Panc1 (cell line): ENCODE results near the gene FGR. TPM values are rescaled to one million over a fixed set of nuclear protein-coding genes. Genes with fewer than 3 reads are reported as not detected.

Source experiments
- ATAC-seq: fragments of 200-7000 bp; cut with Tn5 transposase; 2 replicates; pipeline ENCODE4 v1.9.1; 2020; ENCODE audit warnings: mild to moderate bottlenecking, moderate library complexity
- BruUV-seq: library from RNA; stranded (reverse); fragments of 400-500 nt; replicated peaks from 2 replicates; lab custom pipeline; 2021; lab: Mats Ljungman, UMichigan
- CTCF ChIA-PET: fragments of 300-600 bp; sonication (Branson Sonifier 250); formaldehyde crosslinking; loops from one replicate; lab custom pipeline; 2022; ENCODE audit warnings: antibody characterized with exemption; lab: Charles Lee
- POLR2A ChIA-PET: fragments of 300-600 bp; sonication (Branson Sonifier 250); formaldehyde crosslinking; loops from one replicate; lab custom pipeline; 2022; ENCODE audit warnings: antibody characterized with exemption; lab: Charles Lee
- DNase-seq: peaks from one replicate; pipeline ENCODE4 v3.0.0-alpha.2; 2010; ENCODE audit warnings: low read depth, low spot score
- H3K27ac ChIP-seq: 2 replicates; pipeline ENCODE4 v1.5.1; 2011; ENCODE audit warnings: mild to moderate bottlenecking, low read length, inconsistent platforms
- H3K27me3 ChIP-seq: fragments of 200-500 bp; sonication (Bioruptor generic); 2 replicates; pipeline ENCODE4 v1.6.0; 2014; ENCODE audit warnings: low read length, inconsistent platforms; ENCODE audit not compliant: control insufficient read depth, insufficient read depth
- H3K36me3 ChIP-seq: fragments of 200-500 bp; sonication (Bioruptor generic); 2 replicates; pipeline ENCODE4 v1.5.1; 2014; ENCODE audit warnings: inconsistent platforms, mild to moderate bottlenecking, low read length, moderate library complexity; ENCODE audit not compliant: control insufficient read depth, insufficient read depth
- H3K4me1 ChIP-seq: 2 replicates; pipeline ENCODE4 v1.5.1; 2011; ENCODE audit warnings: inconsistent platforms, mild to moderate bottlenecking, low read length, moderate library complexity; ENCODE audit not compliant: control insufficient read depth, insufficient read depth
- H3K4me3 ChIP-seq, 2 experiments: 2 replicates each; pipeline ENCODE4 v1.5.1; 2011 to 2012; ENCODE audit warnings: low read depth in 2 of 2, low read length in 2 of 2, mild to moderate bottlenecking in 2 of 2, inconsistent platforms in 1 of 2, moderate library complexity in 1 of 2
- H3K9me3 ChIP-seq: fragments of 200-500 bp; sonication (Bioruptor generic); 2 replicates; pipeline ENCODE4 v1.5.1; 2014; ENCODE audit warnings: low read depth, mild to moderate bottlenecking, inconsistent platforms, low read length, moderate library complexity; ENCODE audit not compliant: control insufficient read depth, insufficient read depth
- POLR2AphosphoS5 ChIP-seq: IDR thresholded peaks from 2 replicates; pipeline ENCODE4 v1.6.1; 2012; ENCODE audit warnings: mild to moderate bottlenecking, low read depth, low read length, moderate library complexity
- SIN3A ChIP-seq: IDR thresholded peaks from 2 replicates; pipeline ENCODE4 v1.6.1; 2012; ENCODE audit warnings: low read depth, mild to moderate bottlenecking, low read length, moderate library complexity, borderline replicate concordance; ENCODE audit not compliant: insufficient read depth
- TCF7L2 ChIP-seq: IDR thresholded peaks from 2 replicates; pipeline ENCODE4 v1.6.1; 2011; ENCODE audit warnings: mild to moderate bottlenecking, low read depth, low read length, inconsistent platforms
- in situ Hi-C: cut with HindIII; loops from 2 replicates; pipeline ENCODE4 v1.10.0; 2016; ENCODE audit warnings: low sequenced_read_pairs, low pct_unique_long_range_greater_than_20kb
- intact Hi-C: fragments of 100-400 bp; cut with micrococcal nuclease; formaldehyde crosslinking; loops from one replicate; pipeline ENCODE4 v1.10.0; 2022; ENCODE audit not compliant: unreplicated experiment
- total RNA-seq: library from RNA; stranded (reverse); gene quantifications from one replicate; pipeline ENCODE4 v1.2.1, GENCODE V29; 2021; ENCODE audit not compliant: unreplicated experiment
- TF ChIP-seq, protein P1 (sequence below): fragments of 450-650 bp; IDR thresholded peaks from 2 replicates; pipeline ENCODE4 v1.5.1; 2017; ENCODE audit warnings: mild to moderate bottlenecking
- TF ChIP-seq, protein P2 (sequence below), 2 experiments: IDR thresholded peaks; 2 replicates each; pipeline ENCODE4 v1.6.1; 2011 to 2012; ENCODE audit warnings: low read depth in 2 of 2, control low read depth in 1 of 2, low read length in 1 of 2, mild to moderate bottlenecking in 1 of 2, moderate library complexity in 1 of 2; ENCODE audit not compliant: insufficient read depth in 1 of 2

FGR gene
- total RNA-seq, 1 experiment from 2014 or later: 0.18 TPM

DNA sequence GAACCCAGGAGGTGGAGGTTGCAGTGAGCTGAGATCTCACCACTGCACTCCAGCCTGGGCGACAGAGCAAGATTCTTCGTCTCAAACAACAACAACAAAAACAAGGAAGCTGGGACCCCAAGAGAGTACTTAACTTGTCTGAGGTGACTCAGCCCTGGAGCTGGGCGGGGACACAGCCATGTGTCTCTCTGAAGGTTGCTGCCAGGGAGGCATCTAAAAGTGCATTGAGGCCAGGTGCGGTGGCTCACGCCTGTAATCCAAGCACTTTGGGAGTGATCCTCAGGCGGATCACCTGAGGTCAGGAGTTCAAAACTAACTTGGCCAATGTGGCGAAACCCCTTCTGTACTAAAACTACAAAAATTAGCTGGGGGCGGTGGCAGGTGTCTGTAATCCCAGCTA lies 29.3 kb upstream of the FGR start:
- H3K27ac ChIP-seq: no peak overlapping the region
- no peak for ATAC-seq
- BruUV-seq: no TSS peak
- H3K9me3 ChIP-seq: no peaks in the 10 kb centered on the region
- no peak for DNase-seq
- ChIA-PET POLR2A (no interaction called here), CTCF (no interaction called here)
- in situ Hi-C loops: no loop called here
- H3K27me3 ChIP-seq: no peaks in the 10 kb centered on the region
- TF ChIP-seq, protein P1, sequence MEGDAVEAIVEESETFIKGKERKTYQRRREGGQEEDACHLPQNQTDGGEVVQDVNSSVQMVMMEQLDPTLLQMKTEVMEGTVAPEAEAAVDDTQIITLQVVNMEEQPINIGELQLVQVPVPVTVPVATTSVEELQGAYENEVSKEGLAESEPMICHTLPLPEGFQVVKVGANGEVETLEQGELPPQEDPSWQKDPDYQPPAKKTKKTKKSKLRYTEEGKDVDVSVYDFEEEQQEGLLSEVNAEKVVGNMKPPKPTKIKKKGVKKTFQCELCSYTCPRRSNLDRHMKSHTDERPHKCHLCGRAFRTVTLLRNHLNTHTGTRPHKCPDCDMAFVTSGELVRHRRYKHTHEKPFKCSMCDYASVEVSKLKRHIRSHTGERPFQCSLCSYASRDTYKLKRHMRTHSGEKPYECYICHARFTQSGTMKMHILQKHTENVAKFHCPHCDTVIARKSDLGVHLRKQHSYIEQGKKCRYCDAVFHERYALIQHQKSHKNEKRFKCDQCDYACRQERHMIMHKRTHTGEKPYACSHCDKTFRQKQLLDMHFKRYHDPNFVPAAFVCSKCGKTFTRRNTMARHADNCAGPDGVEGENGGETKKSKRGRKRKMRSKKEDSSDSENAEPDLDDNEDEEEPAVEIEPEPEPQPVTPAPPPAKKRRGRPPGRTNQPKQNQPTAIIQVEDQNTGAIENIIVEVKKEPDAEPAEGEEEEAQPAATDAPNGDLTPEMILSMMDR: no peak
- no peak for TF ChIP-seq POLR2AphosphoS5
- no peak for TF ChIP-seq SIN3A
- TF ChIP-seq TCF7L2: no peak
- TF ChIP-seq, protein P2, sequence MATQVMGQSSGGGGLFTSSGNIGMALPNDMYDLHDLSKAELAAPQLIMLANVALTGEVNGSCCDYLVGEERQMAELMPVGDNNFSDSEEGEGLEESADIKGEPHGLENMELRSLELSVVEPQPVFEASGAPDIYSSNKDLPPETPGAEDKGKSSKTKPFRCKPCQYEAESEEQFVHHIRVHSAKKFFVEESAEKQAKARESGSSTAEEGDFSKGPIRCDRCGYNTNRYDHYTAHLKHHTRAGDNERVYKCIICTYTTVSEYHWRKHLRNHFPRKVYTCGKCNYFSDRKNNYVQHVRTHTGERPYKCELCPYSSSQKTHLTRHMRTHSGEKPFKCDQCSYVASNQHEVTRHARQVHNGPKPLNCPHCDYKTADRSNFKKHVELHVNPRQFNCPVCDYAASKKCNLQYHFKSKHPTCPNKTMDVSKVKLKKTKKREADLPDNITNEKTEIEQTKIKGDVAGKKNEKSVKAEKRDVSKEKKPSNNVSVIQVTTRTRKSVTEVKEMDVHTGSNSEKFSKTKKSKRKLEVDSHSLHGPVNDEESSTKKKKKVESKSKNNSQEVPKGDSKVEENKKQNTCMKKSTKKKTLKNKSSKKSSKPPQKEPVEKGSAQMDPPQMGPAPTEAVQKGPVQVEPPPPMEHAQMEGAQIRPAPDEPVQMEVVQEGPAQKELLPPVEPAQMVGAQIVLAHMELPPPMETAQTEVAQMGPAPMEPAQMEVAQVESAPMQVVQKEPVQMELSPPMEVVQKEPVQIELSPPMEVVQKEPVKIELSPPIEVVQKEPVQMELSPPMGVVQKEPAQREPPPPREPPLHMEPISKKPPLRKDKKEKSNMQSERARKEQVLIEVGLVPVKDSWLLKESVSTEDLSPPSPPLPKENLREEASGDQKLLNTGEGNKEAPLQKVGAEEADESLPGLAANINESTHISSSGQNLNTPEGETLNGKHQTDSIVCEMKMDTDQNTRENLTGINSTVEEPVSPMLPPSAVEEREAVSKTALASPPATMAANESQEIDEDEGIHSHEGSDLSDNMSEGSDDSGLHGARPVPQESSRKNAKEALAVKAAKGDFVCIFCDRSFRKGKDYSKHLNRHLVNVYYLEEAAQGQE (IDR thresholded peaks at IDR 0.05; ENCODE audit: insufficient read depth in 1 of 2, low read depth in 2 of 2, low read length in 1 of 2): no peak
- no peaks in the 10 kb centered on the region for H3K36me3 ChIP-seq
- intact Hi-C loops: loop anchor here (10.0 kb wide), 1 partner anchor 269 kb away; the partner anchor contains the start of gene GPR3
- no peak overlapping the region for H3K4me3 ChIP-seq
- H3K4me1 ChIP-seq: peaks cover 13% of the 10 kb centered on the region

DNA sequence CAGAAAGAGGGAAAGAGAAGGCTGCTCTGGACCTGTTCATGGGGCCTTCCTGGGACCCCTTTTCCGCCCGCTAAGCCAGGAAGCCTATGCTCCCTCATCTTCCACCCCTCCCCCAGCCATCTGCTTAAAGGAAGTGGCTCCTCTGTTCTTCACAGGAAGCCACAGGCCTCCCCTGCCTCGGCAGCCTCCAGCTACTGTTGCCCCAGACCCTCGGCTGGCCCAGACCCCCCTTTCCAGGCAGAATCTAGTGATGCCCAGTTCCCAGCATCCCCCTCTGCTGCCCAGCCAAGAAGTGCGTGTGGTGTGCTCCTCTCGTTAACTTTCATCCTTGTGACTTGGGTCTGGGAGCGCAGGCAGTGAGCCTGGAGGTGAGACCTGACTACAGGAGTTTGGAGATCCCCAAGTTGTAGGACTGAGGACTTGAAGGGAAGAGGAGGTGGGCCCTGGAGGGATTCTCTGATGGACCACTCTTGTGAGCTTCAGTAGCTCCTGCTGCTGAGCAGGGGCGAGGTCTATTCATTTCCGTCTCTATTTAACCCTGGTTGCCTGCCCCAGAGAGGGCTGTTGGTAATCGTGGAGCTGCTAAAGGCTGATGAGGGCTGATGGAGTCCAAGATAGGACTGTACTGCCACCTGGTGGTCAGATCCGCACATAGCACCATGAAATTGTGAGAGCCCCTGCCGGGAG lies 27.9 kb upstream of the FGR start:
- ChIA-PET CTCF (interaction anchor here (0.5 to 1.2 kb wide), 7 partner anchors 8 to 906 kb away, joined by 3 to 9 read pairs (median 4); partner anchors contain the start of gene FAM76A), POLR2A (interaction anchor here (0.6 kb wide), 1 partner anchor 96 kb away, joined by 5 read pairs; no protein-coding TSS in a partner anchor)
- Histone ChIP-seq H3K4me3 (no peak overlapping the region), H3K36me3 (no peaks in the 10 kb centered on the region), H3K27ac (peak overlapping the region; percentile 42), H3K4me1 (peaks cover 18% of the 10 kb centered on the region), H3K27me3 (no peaks in the 10 kb centered on the region), H3K9me3 (no peaks in the 10 kb centered on the region)
- intact Hi-C loops: loop anchor here (1.0 to 10.0 kb wide), 2 partner anchors 57 to 268 kb away; partner anchors contain the start of gene GPR3
- in situ Hi-C loops: no loop called here
- TF ChIP-seq, protein P1: peak; percentile 93
- TF ChIP-seq TCF7L2 (no peak), POLR2AphosphoS5 (no peak), SIN3A (no peak)
- TF ChIP-seq, protein P2 (IDR thresholded peaks at IDR 0.05; ENCODE audit: insufficient read depth in 1 of 2, low read depth in 2 of 2, low read length in 1 of 2): no peak
- no TSS peak for BruUV-seq
- ATAC-seq (peak; percentile 78), DNase-seq (peak; percentile 79)
